HG03575 (cell line): ENCODE results near the gene PERCC1.
"Not testable (repeated sequence)": the region's sequence is repeated elsewhere in the genome, so short reads cannot be mapped to it uniquely, and the experiment has no call there.

Experiments used
- ATAC-seq: cut with Tn5 transposase; IDR thresholded peaks from one replicate; pipeline ENCODE4 v1.9.1; 2021; ENCODE audit not compliant: unreplicated experiment, insufficient number of reproducible peaks, low FRiP score; ENCODE audit errors: extremely low read depth

The PERCC1 gene

GRCh38 chr16:1459967-1460366 is 29.1 kb downstream of the PERCC1 start:
- ATAC-seq = no peak

- no peak for ATAC-seq
Observed at GRCh38 chr16:1460602-1461138, 29.8 kb downstream of the PERCC1 start.

GRCh38 chr16:1461146-1461545 is 30.3 kb downstream of the PERCC1 start:
- ATAC-seq = no peak

- ATAC-seq = no peak
Observed at GRCh38 chr16:1464196-1464893, 33.5 kb downstream of the PERCC1 start.

- ATAC-seq = no peak
Observed at GRCh38 chr16:1464894-1465566, 34.2 kb downstream of the PERCC1 start.

GRCh38 chr16:1465567-1465915 is 34.7 kb downstream of the PERCC1 start:
- no peak for ATAC-seq

- ATAC-seq = no peak
Observed at GRCh38 chr16:1466054-1466453, 35.2 kb downstream of the PERCC1 start.

- ATAC-seq = no peak
Observed at GRCh38 chr16:1466968-1467521, 36.2 kb downstream of the PERCC1 start.

GRCh38 chr16:1468426-1468810 is 37.5 kb downstream of the PERCC1 start:
- ATAC-seq = no peak

GRCh38 chr16:1469141-1469540 is 38.3 kb downstream of the PERCC1 start:
- ATAC-seq = not testable (repeated sequence)

- no peak for ATAC-seq
Observed at GRCh38 chr16:1469693-1470201, 38.9 kb downstream of the PERCC1 start.

- ATAC-seq = no peak
Observed at GRCh38 chr16:1470481-1471251, 39.8 kb downstream of the PERCC1 start.

GRCh38 chr16:1471569-1472194 is 40.8 kb downstream of the PERCC1 start:
- ATAC-seq = no peak

- no peak for ATAC-seq
Observed at GRCh38 chr16:1472974-1473373, 42.1 kb downstream of the PERCC1 start.

- ATAC-seq = no peak
Observed at GRCh38 chr16:1474082-1474795, 43.4 kb downstream of the PERCC1 start.

GRCh38 chr16:1474796-1475551 is 44.1 kb downstream of the PERCC1 start, which contains the start of gene CLCN7:
Gene CLCN7, minus strand, starts transcription at chr16:1475028. Its CDS starts 54 bp downstream, at chr16:1474974.
- no peak for ATAC-seq

- no peak for ATAC-seq
Observed at GRCh38 chr16:1475552-1476114, 44.8 kb downstream of the PERCC1 start.
